CD8-positive, alpha-beta memory T cell (primary cell): ENCODE measurements around the gene PSKH1. TPM values are rescaled to one million over a fixed set of nuclear protein-coding genes. Genes with fewer than 3 reads are reported as not detected.
A peak's percentile ranks its signal among the peaks of the same experiment; 100 is the strongest.

Experiments used
- CTCF ChIA-PET: fragments of 350-600 bp; sonication (Branson Sonifier 250); formaldehyde crosslinking; loops from one replicate; lab custom pipeline; 2021; ENCODE audit warnings: antibody characterized with exemption; lab: Charles Lee
- POLR2A ChIA-PET: fragments of 350-600 bp; sonication (Branson Sonifier 250); formaldehyde crosslinking; loops from one replicate; lab custom pipeline; 2021; ENCODE audit warnings: antibody characterized with exemption; lab: Charles Lee
- DNase-seq, 5 donors: peaks; one replicate each; pipeline versions ENCODE4 v3.0.0 to v3.0.0-alpha.2; 2020 to 2022; ENCODE audit warnings: mixed read lengths in 1 of 5
- H3K27ac ChIP-seq: one replicate; pipeline ENCODE4 v1.7.0; 2013; ENCODE audit warnings: low read depth, mild to moderate bottlenecking, low read length, moderate library complexity
- H3K27me3 ChIP-seq: 2 replicates; pipeline ENCODE4 v1.7.0; 2013; ENCODE audit warnings: low read length, mild to moderate bottlenecking; ENCODE audit not compliant: insufficient read depth, poor library complexity, severe bottlenecking
- H3K36me3 ChIP-seq: 2 replicates; pipeline ENCODE4 v1.7.0; 2013; ENCODE audit warnings: mild to moderate bottlenecking, low read length, moderate library complexity; ENCODE audit not compliant: insufficient read depth
- H3K4me1 ChIP-seq: 2 replicates; pipeline ENCODE4 v1.7.0; 2013; ENCODE audit warnings: mild to moderate bottlenecking, low read length, moderate library complexity; ENCODE audit not compliant: insufficient read depth
- H3K4me3 ChIP-seq: 2 replicates; pipeline ENCODE4 v1.7.0; 2013; ENCODE audit warnings: mild to moderate bottlenecking, low read length
- H3K9me3 ChIP-seq: 2 replicates; pipeline ENCODE4 v1.7.0; 2013; ENCODE audit warnings: mild to moderate bottlenecking, low read length
- H3K27ac Mint-ChIP-seq, 8 donors: one replicate each; pipeline ENCODE4 v1.8.0; 2020 to 2021; ENCODE audit warnings: mixed read lengths in 8 of 8, mild to moderate bottlenecking in 6 of 8, inconsistent platforms in 3 of 8, moderate library complexity in 3 of 8
- H3K27me3 Mint-ChIP-seq, 2 donors: one replicate each; pipeline ENCODE4 v1.8.0; 2020 to 2021; ENCODE audit warnings: mixed read lengths in 2 of 2, mild to moderate bottlenecking in 1 of 2, moderate library complexity in 1 of 2
- H3K36me3 Mint-ChIP-seq, 3 donors: one replicate each; pipeline ENCODE4 v1.8.0; 2020 to 2021; ENCODE audit warnings: mixed read lengths in 3 of 3, inconsistent platforms in 1 of 3, mild to moderate bottlenecking in 1 of 3
- H3K4me1 Mint-ChIP-seq, 3 donors: one replicate each; pipeline ENCODE4 v1.8.0; 2020 to 2021; ENCODE audit warnings: mixed read lengths in 3 of 3, inconsistent platforms in 1 of 3, mild to moderate bottlenecking in 1 of 3
- H3K4me3 Mint-ChIP-seq, 7 donors: one replicate each; pipeline ENCODE4 v1.8.0; 2020 to 2021; ENCODE audit warnings: mixed read lengths in 7 of 7, mild to moderate bottlenecking in 6 of 7, moderate library complexity in 4 of 7, inconsistent platforms in 2 of 7
- H3K9me3 Mint-ChIP-seq, 5 donors: one replicate each; pipeline ENCODE4 v1.8.0; 2020 to 2022; ENCODE audit warnings: mixed read lengths in 5 of 5, mild to moderate bottlenecking in 3 of 5, moderate library complexity in 2 of 5, inconsistent platforms in 1 of 5
- polyA plus RNA-seq: library from polyadenylated mRNA; unstranded; fragments of 300-500 nt; fragmentation: Illumina TruSeq; gene quantifications from one replicate; pipeline ENCODE4 v1.2.3, GENCODE V29; 2021
- total RNA-seq, 2 experiments: library from RNA; stranded (reverse); gene quantifications; one replicate each; pipeline ENCODE4 v1.2.3, GENCODE V29; 2021

The PSKH1 gene
- total and polyA plus RNA-seq, 3 experiments from 2014 or later = 13.6 to 27.0 (median 14.5) TPM

DNA sequence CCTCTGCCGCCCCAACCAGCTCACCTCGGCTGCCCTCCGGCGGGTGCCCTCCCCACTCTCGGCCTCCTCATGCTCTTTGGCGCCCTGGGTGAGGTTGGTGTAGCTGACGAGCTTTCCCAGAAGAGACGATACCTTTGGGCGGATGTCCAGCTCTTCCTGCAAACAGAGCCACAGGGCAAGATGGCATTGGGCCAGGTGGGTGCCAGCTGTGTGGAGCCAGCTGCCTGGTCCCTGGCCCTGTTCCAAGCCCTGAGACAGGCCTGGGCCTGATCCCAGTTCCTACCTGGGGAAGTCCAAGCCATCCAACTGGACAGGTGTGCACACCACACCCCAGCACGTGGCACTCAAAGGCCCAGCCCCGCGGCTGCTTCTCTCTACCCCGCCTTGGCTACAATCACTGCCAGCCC, 68.5 kb downstream of the PSKH1 start:
- Mint-ChIP-seq H3K4me3 (no peak overlapping the region), H3K4me1 (peaks cover 5 to 12% (median 10%) of the 10 kb centered on the region in 3 donors), H3K27me3 (no peaks in the 10 kb centered on the region), H3K9me3 (no peaks in the 10 kb centered on the region), H3K27ac (peak overlapping the region in 1 of 8 donors; percentile 60), H3K36me3 (peaks cover 0 to 35% (median 4%) of the 10 kb centered on the region in 3 donors)
- POLR2A ChIA-PET = no interaction called here
- DNase-seq = no peak
- H3K27me3 ChIP-seq = no peaks in the 10 kb centered on the region
- H3K36me3 ChIP-seq = peaks cover 11% of the 10 kb centered on the region
- no peak overlapping the region for H3K4me3 ChIP-seq
- peaks cover 4% of the 10 kb centered on the region for H3K4me1 ChIP-seq
- no peak overlapping the region for H3K27ac ChIP-seq
- H3K9me3 ChIP-seq = no peaks in the 10 kb centered on the region
- CTCF ChIA-PET = interaction anchor here (0.6 to 2.3 kb wide), 3 partner anchors 145 to 440 kb away, joined by 3 to 8 read pairs (median 3); no protein-coding TSS in a partner anchor

DNA sequence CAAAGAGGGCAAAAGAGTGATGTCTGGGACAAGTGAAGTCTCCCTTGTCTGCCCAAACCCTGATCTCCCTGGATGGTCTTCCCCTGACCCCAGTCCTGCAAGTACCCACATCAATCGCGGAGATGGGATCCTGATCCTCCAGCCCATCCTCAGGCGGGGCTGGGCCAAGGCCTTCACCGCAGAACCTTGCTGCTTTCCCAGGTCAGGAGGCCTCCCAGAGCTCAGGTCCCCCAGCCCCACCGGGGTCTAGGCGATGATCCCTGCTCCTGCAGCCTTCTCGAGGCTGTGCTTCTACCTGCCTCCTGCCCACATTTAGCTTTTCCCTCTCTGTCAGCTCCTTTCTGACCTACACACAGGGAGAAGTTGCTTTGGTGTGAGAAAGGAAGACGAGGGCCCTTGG, 69.1 kb downstream of the PSKH1 start:
- H3K27ac Mint-ChIP-seq = peak overlapping the region in 1 of 8 donors; percentile 60
- peaks cover 10% of the 10 kb centered on the region for H3K4me1 ChIP-seq
- DNase-seq = no peak
- CTCF ChIA-PET = interaction anchor here (0.9 to 1.4 kb wide), 3 partner anchors 22 to 441 kb away, joined by 3 to 4 read pairs (median 4); no protein-coding TSS in a partner anchor
- no peak overlapping the region for H3K4me3 Mint-ChIP-seq
- POLR2A ChIA-PET = no interaction called here
- no peaks in the 10 kb centered on the region for H3K9me3 Mint-ChIP-seq
- peaks cover 9 to 17% (median 15%) of the 10 kb centered on the region in 3 donors for H3K4me1 Mint-ChIP-seq
- H3K27me3 ChIP-seq = no peaks in the 10 kb centered on the region
- no peak overlapping the region for H3K27ac ChIP-seq
- H3K9me3 ChIP-seq = no peaks in the 10 kb centered on the region
- peaks cover 0 to 35% (median 4%) of the 10 kb centered on the region in 3 donors for H3K36me3 Mint-ChIP-seq
- H3K36me3 ChIP-seq = peaks cover 11% of the 10 kb centered on the region
- H3K27me3 Mint-ChIP-seq = no peaks in the 10 kb centered on the region
- no peak overlapping the region for H3K4me3 ChIP-seq

DNA sequence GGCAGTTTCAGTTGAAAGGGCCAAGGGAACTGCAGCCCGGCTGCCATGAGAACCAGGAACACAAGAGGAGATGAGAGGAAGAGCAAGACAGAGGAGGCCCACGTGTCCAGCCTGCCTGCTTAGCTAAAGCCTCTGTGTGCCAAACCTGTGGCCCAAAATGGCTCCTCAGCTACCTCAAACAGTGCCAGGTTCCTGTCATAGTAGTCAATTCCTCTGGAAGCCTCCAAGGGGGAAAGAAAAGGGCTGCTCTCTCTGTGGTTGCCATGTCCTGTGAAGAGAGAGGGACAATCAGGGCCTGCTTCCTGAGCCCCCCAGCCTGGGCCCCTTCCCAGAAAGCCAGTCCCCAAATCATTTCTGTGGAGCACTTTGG, 70.2 kb downstream of the PSKH1 start:
- peaks cover 11% of the 10 kb centered on the region for H3K36me3 ChIP-seq
- no peak overlapping the region for H3K4me3 ChIP-seq
- Mint-ChIP-seq H3K9me3 (no peaks in the 10 kb centered on the region), H3K4me1 (peaks cover 16 to 25% (median 23%) of the 10 kb centered on the region in 3 donors), H3K27ac (no peak overlapping the region), H3K27me3 (no peaks in the 10 kb centered on the region), H3K4me3 (peak overlapping the region in 1 of 7 donors; percentile 54), H3K36me3 (peaks cover 0 to 35% (median 4%) of the 10 kb centered on the region in 3 donors)
- H3K9me3 ChIP-seq = no peaks in the 10 kb centered on the region
- peaks cover 17% of the 10 kb centered on the region for H3K4me1 ChIP-seq
- no peak for DNase-seq
- ChIA-PET CTCF (interaction anchor here (1.0 to 1.4 kb wide), 2 partner anchors 23 to 147 kb away, joined by 4 read pairs; no protein-coding TSS in a partner anchor), POLR2A (no interaction called here)
- no peaks in the 10 kb centered on the region for H3K27me3 ChIP-seq
- H3K27ac ChIP-seq = no peak overlapping the region

DNA sequence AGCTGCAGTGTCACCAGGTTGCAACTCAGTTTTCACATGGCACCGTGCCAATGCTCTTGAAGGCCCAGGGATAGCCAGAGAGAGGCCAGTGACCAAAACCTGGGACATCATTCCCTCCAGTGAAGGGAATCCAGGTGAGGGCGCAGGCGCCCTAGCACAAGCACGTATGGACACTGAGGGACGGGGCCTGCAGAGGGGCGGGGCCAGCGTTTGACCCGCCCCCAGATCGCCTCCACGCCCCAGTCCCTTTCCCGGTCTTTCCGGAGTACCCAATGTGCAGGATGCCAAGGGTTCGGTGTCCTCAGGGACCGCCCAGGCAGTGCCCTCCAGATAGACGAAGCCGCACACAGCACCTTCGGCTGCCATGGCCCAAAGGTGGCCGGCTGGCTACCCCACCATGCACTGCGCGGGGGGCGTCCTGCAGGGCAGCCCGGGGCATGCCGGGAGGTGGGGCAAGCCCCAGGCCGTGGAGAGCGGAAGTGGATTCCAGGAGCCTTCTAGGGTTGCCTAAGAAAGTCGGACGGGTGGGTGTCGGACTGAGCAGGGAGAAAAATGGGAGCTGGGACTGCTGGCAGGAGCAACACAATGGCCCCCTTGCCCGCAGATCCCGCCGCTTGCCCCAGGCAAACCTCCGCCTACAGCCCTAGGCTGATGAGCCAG, 70.7 kb downstream of the PSKH1 start:
- Histone ChIP-seq H3K27me3 (no peaks in the 10 kb centered on the region), H3K27ac (no peak overlapping the region), H3K9me3 (no peaks in the 10 kb centered on the region), H3K4me1 (peaks cover 17% of the 10 kb centered on the region), H3K4me3 (no peak overlapping the region), H3K36me3 (peaks cover 11% of the 10 kb centered on the region)
- ChIA-PET POLR2A (interaction anchor here (0.6 kb wide), 1 partner anchor 1331 kb away, joined by 4 read pairs; no protein-coding TSS in a partner anchor), CTCF (interaction anchor here (1.4 kb wide), 1 partner anchor 23 kb away, joined by 4 read pairs; no protein-coding TSS in a partner anchor)
- H3K27ac Mint-ChIP-seq = no peak overlapping the region
- H3K4me1 Mint-ChIP-seq = peaks cover 16 to 25% (median 23%) of the 10 kb centered on the region in 3 donors
- H3K9me3 Mint-ChIP-seq = no peaks in the 10 kb centered on the region
- no peak overlapping the region for H3K4me3 Mint-ChIP-seq
- no peaks in the 10 kb centered on the region for H3K27me3 Mint-ChIP-seq
- peaks cover 0 to 32% (median 4%) of the 10 kb centered on the region in 3 donors for H3K36me3 Mint-ChIP-seq
- no peak for DNase-seq

DNA sequence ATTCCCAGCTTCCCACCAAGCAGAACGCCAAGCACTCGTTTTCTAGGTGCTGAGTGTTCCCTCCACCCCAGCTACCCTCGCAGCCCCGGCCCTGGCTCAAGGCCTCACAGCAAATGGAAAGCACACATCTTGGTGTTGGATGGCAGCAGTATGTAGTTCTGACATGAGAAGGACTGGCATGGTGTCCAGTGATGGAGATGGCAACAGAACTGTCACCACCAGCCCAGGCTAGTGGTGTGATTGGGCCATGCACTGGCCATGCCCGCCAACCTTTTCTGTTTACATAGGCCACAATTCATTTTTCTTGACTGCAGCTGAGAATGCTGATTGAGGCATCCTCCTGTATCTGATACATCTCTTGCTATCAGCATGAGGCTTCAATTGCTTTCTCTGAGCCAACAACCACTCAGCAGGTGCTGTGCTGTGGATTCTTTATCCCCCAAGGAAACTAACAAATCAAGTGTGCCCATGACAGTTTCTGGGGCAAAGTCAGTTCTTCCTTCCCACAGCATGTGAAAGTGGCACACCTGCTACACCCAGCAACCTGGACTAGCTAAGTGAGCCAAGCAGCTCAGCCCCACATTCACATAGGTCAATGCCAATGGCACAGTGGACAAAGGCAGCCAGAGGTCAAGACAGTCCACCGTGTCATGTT, 71.5 kb downstream of the PSKH1 start:
- Histone ChIP-seq H3K4me1 (peaks cover 17% of the 10 kb centered on the region), H3K27me3 (no peaks in the 10 kb centered on the region), H3K9me3 (no peaks in the 10 kb centered on the region), H3K4me3 (no peak overlapping the region), H3K36me3 (peaks cover 11% of the 10 kb centered on the region), H3K27ac (no peak overlapping the region)
- Mint-ChIP-seq H3K4me3 (peak overlapping the region in 1 of 7 donors; percentile 27), H3K36me3 (peaks cover 0 to 32% (median 4%) of the 10 kb centered on the region in 3 donors), H3K27me3 (no peaks in the 10 kb centered on the region), H3K27ac (peak overlapping the region in 3 of 8 donors; percentile 7 to 70 (median 66)), H3K4me1 (peaks cover 20 to 30% (median 29%) of the 10 kb centered on the region in 3 donors), H3K9me3 (no peaks in the 10 kb centered on the region)
- ChIA-PET POLR2A (interaction anchor here (0.6 to 0.7 kb wide), 2 partner anchors 41 to 1331 kb away, joined by 3 to 4 read pairs; no protein-coding TSS in a partner anchor), CTCF (no interaction called here)
- no peak for DNase-seq

DNA sequence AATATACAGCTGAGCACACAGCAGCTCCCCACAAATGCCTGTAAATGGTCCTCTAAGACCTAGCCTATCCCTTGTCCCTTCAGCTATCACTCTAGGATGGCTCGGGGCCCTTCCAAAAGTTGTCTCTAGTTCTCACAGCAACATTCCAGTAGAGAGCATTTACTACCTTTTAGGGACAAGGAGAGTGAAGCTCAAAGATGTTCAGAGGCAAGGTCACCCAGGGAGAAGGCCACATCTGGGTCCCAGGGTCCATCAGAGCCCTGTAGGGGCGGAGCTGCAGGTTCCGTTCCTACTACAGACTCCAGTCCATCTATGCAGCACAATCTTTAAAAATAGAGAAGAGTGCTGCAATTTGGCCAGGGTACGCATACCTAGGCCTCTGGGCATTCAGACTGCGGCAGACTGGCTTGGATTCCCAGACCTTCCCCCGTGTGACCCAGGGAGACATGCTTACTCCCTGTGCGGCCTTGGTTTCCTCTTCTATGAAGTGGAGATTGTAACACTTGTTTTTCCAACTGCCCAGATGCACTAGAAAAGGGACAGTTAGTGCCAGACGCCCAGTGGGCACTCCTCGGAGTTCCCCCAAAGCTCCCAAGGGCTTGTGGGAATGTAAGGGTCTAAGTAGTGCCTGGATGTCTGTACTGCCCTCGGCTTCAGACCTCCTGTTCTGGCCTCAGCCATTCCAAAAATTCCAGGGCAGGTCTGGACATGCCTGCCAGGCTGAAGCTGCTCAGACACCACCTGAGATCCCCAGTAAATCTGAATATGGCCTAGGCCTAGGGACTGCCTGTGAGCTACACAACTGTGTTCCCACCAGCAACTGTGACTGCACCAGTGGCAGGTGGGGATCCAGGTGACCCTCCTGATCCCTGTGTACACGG, 72.9 kb downstream of the PSKH1 start:
- H3K9me3 Mint-ChIP-seq = no peaks in the 10 kb centered on the region
- ChIA-PET POLR2A (interaction anchor here (1.0 kb wide), 1 partner anchor 30 kb away, joined by 4 read pairs; no protein-coding TSS in a partner anchor), CTCF (interaction anchor here (1.4 kb wide), 1 partner anchor 83 kb away, joined by 4 read pairs; no protein-coding TSS in a partner anchor)
- H3K36me3 Mint-ChIP-seq = peaks cover 0 to 23% (median 2%) of the 10 kb centered on the region in 3 donors
- H3K4me1 Mint-ChIP-seq = peaks cover 22 to 32% (median 30%) of the 10 kb centered on the region in 3 donors
- Histone ChIP-seq H3K4me1 (peaks cover 17% of the 10 kb centered on the region), H3K27me3 (no peaks in the 10 kb centered on the region), H3K9me3 (no peaks in the 10 kb centered on the region), H3K36me3 (peaks cover 10% of the 10 kb centered on the region), H3K4me3 (no peak overlapping the region), H3K27ac (no peak overlapping the region)
- DNase-seq = no peak
- peak overlapping the region in 3 of 8 donors; percentile 31 to 61 (median 52) for H3K27ac Mint-ChIP-seq
- H3K27me3 Mint-ChIP-seq = no peaks in the 10 kb centered on the region
- H3K4me3 Mint-ChIP-seq = peak overlapping the region in 1 of 7 donors; percentile 96

DNA sequence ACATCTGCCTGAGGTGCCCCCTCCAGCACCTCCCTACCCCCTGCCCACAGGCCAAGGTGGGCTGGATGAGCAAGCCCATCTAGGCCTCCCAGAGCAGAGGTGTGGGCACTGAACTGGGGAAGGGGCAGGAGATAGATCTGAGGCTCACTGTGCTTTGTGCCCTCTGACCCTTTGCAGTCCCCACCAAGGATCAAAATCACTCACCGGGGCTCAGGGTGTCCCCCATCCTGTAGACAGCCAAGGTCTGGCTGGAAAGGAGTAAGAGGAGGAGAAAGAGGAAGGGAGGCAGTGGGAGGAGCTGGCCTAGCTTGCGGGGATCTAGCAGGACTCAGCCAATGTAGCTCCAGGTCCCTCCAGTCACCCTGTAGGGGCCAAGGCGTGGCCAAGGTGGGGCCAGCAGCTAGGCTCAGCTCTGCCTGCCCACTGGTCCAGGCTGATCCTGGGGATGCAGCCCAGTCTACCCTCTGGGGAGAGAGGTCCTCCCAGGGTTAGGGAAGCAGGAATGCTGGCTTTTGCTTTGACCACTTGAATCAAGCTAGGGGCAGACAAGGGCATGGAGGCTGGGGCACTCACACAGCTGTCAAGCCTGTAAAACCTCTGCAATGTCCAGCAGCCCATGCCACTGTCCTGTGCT, 73.6 kb downstream of the PSKH1 start:
- Histone ChIP-seq H3K36me3 (peaks cover 6% of the 10 kb centered on the region), H3K9me3 (no peaks in the 10 kb centered on the region), H3K27ac (no peak overlapping the region), H3K4me1 (peaks cover 17% of the 10 kb centered on the region), H3K4me3 (peak overlapping the region; percentile 81), H3K27me3 (no peaks in the 10 kb centered on the region)
- H3K9me3 Mint-ChIP-seq = no peaks in the 10 kb centered on the region
- POLR2A ChIA-PET = interaction anchor here (1.0 kb wide), 1 partner anchor 31 kb away, joined by 4 read pairs; no protein-coding TSS in a partner anchor
- H3K27ac Mint-ChIP-seq = peak overlapping the region in 5 of 8 donors; percentile 74 to 95 (median 91)
- peaks cover 0 to 16% (median 0%) of the 10 kb centered on the region in 3 donors for H3K36me3 Mint-ChIP-seq
- H3K4me1 Mint-ChIP-seq = peaks cover 22 to 32% (median 30%) of the 10 kb centered on the region in 3 donors
- CTCF ChIA-PET = interaction anchor here (1.0 to 1.4 kb wide), 2 partner anchors 25 to 84 kb away, joined by 4 to 5 read pairs; no protein-coding TSS in a partner anchor
- DNase-seq = no peak
- no peaks in the 10 kb centered on the region for H3K27me3 Mint-ChIP-seq
- peak overlapping the region; percentile 83 to 97 (median 96) for H3K4me3 Mint-ChIP-seq
